Lower leg skin (tissue), 3 donors: ENCODE measurements around the gene PARP11.

Experiments
- CTCF ChIP-seq, 3 donors: fragments of 450-650 bp; IDR thresholded peaks; one replicate each; pipeline ENCODE4 v1.5.1; 2016; ENCODE audit warnings: antibody characterized with exemption in 3 of 3, mild to moderate bottlenecking in 3 of 3, moderate library complexity in 2 of 3
- POLR2A ChIP-seq, 2 donors: fragments of 450-650 bp; IDR thresholded peaks; one replicate each; pipeline ENCODE4 v1.6.1; 2016 to 2017; ENCODE audit warnings: antibody characterized with exemption in 2 of 2, mild to moderate bottlenecking in 1 of 2, moderate library complexity in 1 of 2

DNA sequence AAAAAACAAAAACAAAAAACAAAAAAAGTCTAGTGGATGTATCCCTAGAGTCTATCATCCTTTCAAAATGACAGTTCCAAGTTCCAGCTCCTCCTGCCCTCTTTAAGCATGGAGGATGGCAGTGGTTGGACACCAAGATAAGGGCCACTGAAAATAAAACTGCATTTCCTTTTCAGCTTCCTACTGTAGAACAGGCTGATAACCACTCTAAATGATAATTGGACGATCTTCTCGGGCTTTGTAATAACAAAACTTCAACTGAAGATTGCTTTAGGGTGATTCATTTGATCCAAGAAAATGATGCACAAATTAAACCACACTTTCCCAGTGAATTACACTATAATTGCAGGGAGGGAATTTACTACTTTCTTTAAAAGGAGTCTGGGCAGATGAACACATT lies 78.1 kb downstream of the PARP11 start:
- TF ChIP-seq CTCF (IDR thresholded peaks at IDR 0.05) (no peak), POLR2A (IDR thresholded peaks at IDR 0.05) (no peak)
